Measurements from ENCODE around the gene ADAT3. TPM values are rescaled to one million over a fixed set of nuclear protein-coding genes. Genes with fewer than 3 reads are reported as not detected.
A peak's percentile ranks its signal among the peaks of the same experiment; 100 is the strongest.

Gene ADAT3
- polyA plus RNA-seq, 2 of the 4 experiments (the other 2 are of a cell fraction), result 0.66 to 5.6 TPM

GRCh38 chr19:1905863-1906375, 720 bp downstream of the ADAT3 start (continued):
- TF ChIP-seq ELK1 (IDR thresholded peaks at IDR 0.05; ENCODE audit: low read depth, low read length) (no peak), SREBF2 (IDR thresholded peaks at IDR 0.05) (no peak), PHF8 (IDR thresholded peaks at IDR 0.05; ENCODE audit: borderline replicate concordance, low read depth) (no peak), REST (IDR thresholded peaks at IDR 0.05) (no peak), ZFP36 (IDR thresholded peaks at IDR 0.05; ENCODE audit: borderline replicate concordance, partially characterized antibody) (no peak), MAX (IDR thresholded peaks at IDR 0.05) (no peak), HEYL (CRISPR knock-in tag; IDR thresholded peaks at IDR 0.05) (no peak)

- FAIRE-seq (no peak), ATAC-seq (no peak), DNase-seq (ENCODE audit: low read depth in 1 of 2, low spot score in 1 of 2) (no peak)
- Histone ChIP-seq H3K4me2 (no peak overlapping the region; the same call in 2 of the 3 replicates), H3K4me1 (peaks cover 15% of the 10 kb centered on the region; the same call in 1 of the 3 replicates), H3K9me3 (no peaks in the 10 kb centered on the region), H3K4me3 (no peak overlapping the region), H3K27ac (no peak overlapping the region)
- 94% methylated on average over 10 of the region's 10 CpGs for WGBS (ENCODE audit: missing lambda C conversion rate)
- CTCF ChIA-PET, result no interaction called here
- TF ChIP-seq REST (IDR thresholded peaks at IDR 0.05) (no peak), ZFP36 (IDR thresholded peaks at IDR 0.05; ENCODE audit: borderline replicate concordance, partially characterized antibody) (peak; percentile 60)
- POLR2A ChIA-PET, result interaction anchor here (0.7 kb wide), 1 partner anchor 10 kb away, joined by 3 read pairs; no protein-coding TSS in a partner anchor
These were observed 1.9 kb downstream of the ADAT3 start for GRCh38 chr19:1906985-1907562.

GRCh38 chr19:1907563-1908363, 2.6 kb downstream of the ADAT3 start:
- ChIA-PET CTCF (no interaction called here), POLR2A (no interaction called here)
- DNase-seq (ENCODE audit: low read depth in 1 of 2, low spot score in 1 of 2) (no peak), FAIRE-seq (no peak), ATAC-seq (no peak)
- Histone ChIP-seq H3K4me3 (no peak overlapping the region), H3K27ac (no peak overlapping the region), H3K4me2 (no peak overlapping the region), H3K4me1 (peaks cover 15% of the 10 kb centered on the region; the same call in 1 of the 3 replicates), H3K9me3 (no peaks in the 10 kb centered on the region)
- 90% methylated on average over 17 of the region's 43 CpGs for WGBS (ENCODE audit: missing lambda C conversion rate)
- TF ChIP-seq RAD21 (conservative IDR thresholded peaks at IDR 0.05 in 1 of 2, IDR thresholded peaks at IDR 0.05 in 1 of 2) (no peak), ZSCAN20 (CRISPR knock-in tag; IDR thresholded peaks at IDR 0.05) (no peak), EP300 (IDR thresholded peaks at IDR 0.05) (no peak)
